Neural crest cell (in vitro differentiated cells): ENCODE results near the gene KIRREL1. TPM values are rescaled to one million over a fixed set of nuclear protein-coding genes. Genes with fewer than 3 reads are reported as not detected.
A peak's percentile ranks its signal among the peaks of the same experiment; 100 is the strongest.

Experiments used
- DNase-seq: peaks from one replicate; pipeline ENCODE4 v3.0.0; 2021; ENCODE audit warnings: low read depth, mixed read lengths, low spot score
- H3K27ac Mint-ChIP-seq: one replicate; pipeline ENCODE4 v1.8.0; 2021; ENCODE audit warnings: mild to moderate bottlenecking, mixed read lengths; ENCODE audit not compliant: unreplicated experiment
- H3K27me3 Mint-ChIP-seq: 2 replicates; pipeline ENCODE4 v1.8.0; 2021; ENCODE audit warnings: low read depth, mild to moderate bottlenecking, mixed read lengths
- H3K36me3 Mint-ChIP-seq: 2 replicates; pipeline ENCODE4 v1.8.0; 2021; ENCODE audit warnings: low read depth, mild to moderate bottlenecking, mixed read lengths
- H3K4me1 Mint-ChIP-seq: 2 replicates; pipeline ENCODE4 v1.8.0; 2021; ENCODE audit warnings: mixed read lengths
- H3K4me3 Mint-ChIP-seq: one replicate; pipeline ENCODE4 v1.8.0; 2021; ENCODE audit warnings: mild to moderate bottlenecking, mixed read lengths
- H3K9me3 Mint-ChIP-seq: 2 replicates; pipeline ENCODE4 v1.8.0; 2021; ENCODE audit warnings: mixed read lengths
- total RNA-seq: library from RNA; stranded (reverse); gene quantifications from 2 replicates; pipeline ENCODE4 v1.2.1, GENCODE V29; 2021
- TF ChIP-seq, protein P1 (sequence below): fragments of 200-600 bp; sonication (generic); conservative IDR thresholded peaks from 2 replicates; pipeline ENCODE4 v1.5.0; 2021; ENCODE audit warnings: antibody characterized with exemption, mild to moderate bottlenecking

KIRREL1 gene
- total RNA-seq, 1 donor from 2014 or later, result 64.9 TPM

DNA sequence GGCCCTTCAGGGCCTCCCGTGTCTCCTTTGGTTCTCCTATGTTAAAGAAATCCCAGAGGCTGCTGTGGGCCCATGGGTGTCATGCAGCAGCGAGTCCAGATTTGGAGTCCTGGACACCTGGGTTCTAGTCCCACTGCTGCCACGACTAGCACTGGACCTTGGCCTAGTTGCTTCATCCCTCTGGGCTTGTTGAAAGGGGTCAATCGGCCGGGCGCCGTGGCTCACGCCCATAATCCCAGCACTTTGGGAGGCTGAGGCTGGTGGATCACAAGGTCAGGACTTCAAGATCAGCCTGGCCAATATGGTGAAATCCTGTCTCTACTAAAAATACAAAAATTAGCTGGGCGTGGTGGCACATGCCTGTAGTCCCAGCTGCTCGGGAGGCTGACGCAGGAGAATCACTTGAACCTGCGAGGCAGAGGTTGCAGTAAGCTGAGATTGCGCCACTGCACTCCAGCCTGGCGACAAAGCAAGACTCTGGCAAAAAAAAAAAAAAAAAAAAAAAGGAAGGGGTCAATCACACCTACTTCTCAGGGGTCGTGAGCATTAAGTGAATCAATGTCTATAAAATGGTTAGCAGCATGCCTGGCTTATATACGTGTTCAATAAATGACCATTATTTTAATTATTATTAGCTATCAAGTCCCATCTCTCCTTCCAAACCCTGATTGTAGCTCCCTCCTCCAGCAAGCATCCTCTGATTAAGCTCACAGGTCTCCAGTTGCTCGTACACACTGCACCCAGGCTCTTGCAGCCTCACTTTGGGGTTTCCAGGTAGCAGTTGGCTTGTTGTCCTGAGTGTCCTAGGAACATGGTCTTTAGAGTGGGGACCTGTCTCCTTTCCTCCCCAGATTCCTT is 43.8 kb downstream of the KIRREL1 start:
- DNase-seq, result no peak
- Mint-ChIP-seq H3K4me1 (peaks cover 73% of the 10 kb centered on the region), H3K36me3 (peaks cover 3% of the 10 kb centered on the region), H3K27me3 (no peaks in the 10 kb centered on the region), H3K27ac (peak overlapping the region; percentile 92), H3K4me3 (no peak overlapping the region), H3K9me3 (peaks cover 3% of the 10 kb centered on the region)
- TF ChIP-seq, protein P1, sequence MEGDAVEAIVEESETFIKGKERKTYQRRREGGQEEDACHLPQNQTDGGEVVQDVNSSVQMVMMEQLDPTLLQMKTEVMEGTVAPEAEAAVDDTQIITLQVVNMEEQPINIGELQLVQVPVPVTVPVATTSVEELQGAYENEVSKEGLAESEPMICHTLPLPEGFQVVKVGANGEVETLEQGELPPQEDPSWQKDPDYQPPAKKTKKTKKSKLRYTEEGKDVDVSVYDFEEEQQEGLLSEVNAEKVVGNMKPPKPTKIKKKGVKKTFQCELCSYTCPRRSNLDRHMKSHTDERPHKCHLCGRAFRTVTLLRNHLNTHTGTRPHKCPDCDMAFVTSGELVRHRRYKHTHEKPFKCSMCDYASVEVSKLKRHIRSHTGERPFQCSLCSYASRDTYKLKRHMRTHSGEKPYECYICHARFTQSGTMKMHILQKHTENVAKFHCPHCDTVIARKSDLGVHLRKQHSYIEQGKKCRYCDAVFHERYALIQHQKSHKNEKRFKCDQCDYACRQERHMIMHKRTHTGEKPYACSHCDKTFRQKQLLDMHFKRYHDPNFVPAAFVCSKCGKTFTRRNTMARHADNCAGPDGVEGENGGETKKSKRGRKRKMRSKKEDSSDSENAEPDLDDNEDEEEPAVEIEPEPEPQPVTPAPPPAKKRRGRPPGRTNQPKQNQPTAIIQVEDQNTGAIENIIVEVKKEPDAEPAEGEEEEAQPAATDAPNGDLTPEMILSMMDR, result no peak

DNA sequence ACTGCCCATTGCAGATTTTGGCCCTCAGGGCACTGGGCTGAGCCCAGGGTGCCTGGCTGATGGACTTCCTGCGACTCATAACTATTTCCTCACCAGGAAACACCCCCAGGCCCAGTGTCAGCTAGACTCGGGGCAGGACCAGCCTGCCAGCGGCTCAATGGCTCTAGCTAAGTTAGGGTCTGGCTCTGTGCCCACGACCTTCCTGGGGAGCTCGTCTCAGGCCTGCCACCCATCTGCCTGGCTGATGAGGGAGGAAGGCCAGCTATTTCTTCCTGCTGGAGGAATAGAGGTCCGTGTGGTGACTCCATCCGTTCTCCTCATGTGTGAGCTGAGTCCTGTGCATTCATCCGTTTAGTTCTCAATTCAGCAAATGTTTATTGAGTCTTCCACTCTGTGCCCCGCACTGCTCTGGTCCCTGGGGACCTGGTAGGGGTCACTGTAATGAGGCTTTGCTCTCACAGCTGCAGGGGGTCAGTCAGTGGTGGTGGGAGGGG is 44.5 kb downstream of the KIRREL1 start:
- peak overlapping the region; percentile 57 for H3K27ac Mint-ChIP-seq
- peak overlapping the region; percentile 17 for H3K4me3 Mint-ChIP-seq
- no peak for DNase-seq
- peaks cover 3% of the 10 kb centered on the region for H3K9me3 Mint-ChIP-seq
- peaks cover 72% of the 10 kb centered on the region for H3K4me1 Mint-ChIP-seq
- H3K27me3 Mint-ChIP-seq, result no peaks in the 10 kb centered on the region
- TF ChIP-seq, protein P1, result no peak
- peaks cover 3% of the 10 kb centered on the region for H3K36me3 Mint-ChIP-seq

DNA sequence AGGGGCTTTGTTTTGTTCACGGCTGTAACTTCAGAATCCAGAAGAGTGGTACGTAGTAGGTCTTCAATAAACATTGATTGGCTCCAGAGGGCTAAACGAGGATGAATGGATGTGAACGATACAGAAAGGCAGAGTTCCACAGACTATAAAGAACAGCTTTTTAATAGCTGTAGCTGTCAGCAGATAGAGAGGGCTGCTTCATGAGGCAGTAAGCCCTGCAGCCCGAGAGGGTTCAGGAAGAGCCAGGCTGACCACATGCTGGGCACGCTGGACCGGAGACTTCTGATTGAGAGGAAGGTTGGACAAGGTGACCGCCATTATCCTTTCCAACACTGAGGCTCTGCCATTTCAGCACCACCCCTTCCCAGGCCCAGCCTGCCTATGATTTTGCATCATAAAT is 45.3 kb downstream of the KIRREL1 start:
- Mint-ChIP-seq H3K27me3 (no peaks in the 10 kb centered on the region), H3K9me3 (peaks cover 3% of the 10 kb centered on the region), H3K27ac (no peak overlapping the region), H3K36me3 (peaks cover 2% of the 10 kb centered on the region), H3K4me1 (peaks cover 81% of the 10 kb centered on the region), H3K4me3 (no peak overlapping the region)
- TF ChIP-seq, protein P1, result no peak
- no peak for DNase-seq

DNA sequence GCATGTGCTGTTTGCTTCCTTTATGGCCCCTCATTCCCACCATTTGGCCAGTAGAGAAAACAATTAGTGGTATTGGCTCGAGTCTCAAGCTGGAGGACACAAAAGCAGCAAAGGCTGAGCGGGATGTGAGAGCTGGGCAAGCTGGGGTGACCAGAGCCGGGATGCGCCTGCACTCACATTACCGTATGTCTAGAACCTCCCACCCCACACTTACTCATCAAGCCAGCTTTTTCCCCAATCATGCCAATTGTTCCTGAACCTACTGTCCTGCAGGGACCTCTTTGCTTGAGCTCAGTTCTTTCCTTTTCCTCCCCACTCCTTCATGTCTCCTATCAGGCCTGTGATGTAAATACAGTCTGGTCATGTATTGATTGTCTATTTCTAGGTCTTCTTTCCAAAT is 45.9 kb downstream of the KIRREL1 start:
- Mint-ChIP-seq H3K27ac (no peak overlapping the region), H3K36me3 (peaks cover 2% of the 10 kb centered on the region)
- TF ChIP-seq, protein P1, result no peak

DNA sequence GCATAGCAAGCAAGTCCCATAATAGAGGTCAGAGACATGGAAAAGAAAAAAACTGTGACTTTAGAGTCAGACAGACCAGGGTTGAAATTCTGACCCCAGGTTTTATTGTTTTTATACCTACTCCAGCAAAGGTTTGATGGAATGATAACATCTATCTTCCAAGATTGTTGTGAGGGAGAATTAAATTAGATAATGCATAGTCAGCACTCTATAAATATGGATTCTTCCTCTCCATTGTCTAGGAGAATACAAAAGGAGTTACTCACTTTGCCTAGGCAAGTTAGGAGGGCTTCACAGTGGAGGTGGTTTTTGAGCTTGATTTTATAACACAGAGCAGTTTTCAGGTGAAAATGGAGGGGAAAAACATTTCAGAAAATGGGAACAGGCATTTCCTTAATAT is 46.9 kb downstream of the KIRREL1 start:
- H3K4me1 Mint-ChIP-seq, result peaks cover 79% of the 10 kb centered on the region
- peaks cover 3% of the 10 kb centered on the region for H3K9me3 Mint-ChIP-seq
- no peaks in the 10 kb centered on the region for H3K27me3 Mint-ChIP-seq
- TF ChIP-seq, protein P1, result no peak
- no peak overlapping the region for H3K27ac Mint-ChIP-seq
- no peak overlapping the region for H3K4me3 Mint-ChIP-seq
- DNase-seq, result no peak
- H3K36me3 Mint-ChIP-seq, result peaks cover 2% of the 10 kb centered on the region

More for the DNA sequence above, 45.9 kb downstream of the KIRREL1 start:
- Mint-ChIP-seq H3K4me1 (peaks cover 82% of the 10 kb centered on the region), H3K9me3 (peaks cover 3% of the 10 kb centered on the region), H3K4me3 (no peak overlapping the region), H3K27me3 (no peaks in the 10 kb centered on the region)
- DNase-seq, result no peak
